Dedifferentiated amniotic fluid mesenchymal stem cell (primary cell): Measurements from ENCODE around the gene OR12D3.
A peak's percentile ranks its signal among the peaks of the same experiment; 100 is the strongest.
"Not testable (repeated sequence)": the region's sequence is repeated elsewhere in the genome, so short reads cannot be mapped to it uniquely, and the experiment has no call there.

Experiments used
- DNase-seq: peaks from one replicate; pipeline ENCODE4 v3.0.0-alpha.2; 2016; ENCODE audit errors: extremely low spot score

Gene OR12D3, protein sequence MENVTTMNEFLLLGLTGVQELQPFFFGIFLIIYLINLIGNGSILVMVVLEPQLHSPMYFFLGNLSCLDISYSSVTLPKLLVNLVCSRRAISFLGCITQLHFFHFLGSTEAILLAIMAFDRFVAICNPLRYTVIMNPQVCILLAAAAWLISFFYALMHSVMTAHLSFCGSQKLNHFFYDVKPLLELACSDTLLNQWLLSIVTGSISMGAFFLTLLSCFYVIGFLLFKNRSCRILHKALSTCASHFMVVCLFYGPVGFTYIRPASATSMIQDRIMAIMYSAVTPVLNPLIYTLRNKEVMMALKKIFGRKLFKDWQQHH

GRCh38 chr6:29375191-29375590 lies at the start of gene OR12D3:
Gene OR12D3 (minus strand): TSS chr6:29375291. CDS start chr6:29375287, 4 bp downstream.
- DNase-seq: no peak

- DNase-seq: no peak
These were observed 49.5 kb upstream of the OR12D3 start for GRCh38 chr6:29424575-29424974.

GRCh38 chr6:29424168-29424567 lies 49.1 kb upstream of the OR12D3 start:
- no peak for DNase-seq

GRCh38 chr6:29419516-29419915 lies 44.4 kb upstream of the OR12D3 start:
- peak; percentile 28 for DNase-seq

DNA sequence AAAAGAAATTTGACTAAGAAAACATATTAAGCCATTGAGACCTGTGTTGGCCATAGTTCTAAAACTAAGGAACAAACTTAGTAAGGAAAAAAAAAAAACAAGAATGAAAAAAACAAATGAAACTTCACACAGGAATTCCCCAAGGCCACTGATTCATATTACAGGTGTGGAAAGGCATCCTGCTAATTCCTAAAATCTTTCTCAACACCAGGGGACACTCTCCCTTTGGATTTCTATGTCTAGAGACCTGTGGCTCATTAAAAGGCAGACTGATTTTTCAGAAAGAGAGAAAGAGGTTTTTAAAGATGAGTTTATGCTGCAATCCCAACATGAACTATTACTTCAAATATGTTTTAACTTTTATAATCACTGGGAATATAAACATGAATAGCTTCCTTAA lies 39.5 kb upstream of the OR12D3 start, which contains the start of gene OR12D1:
Gene OR12D1, plus strand, starts transcription at position 341 of the 400 bp plus-strand sequence.
- no peak for DNase-seq

- DNase-seq: no peak
These were observed 28.7 kb upstream of the OR12D3 start for GRCh38 chr6:29403801-29404200.

- no peak for DNase-seq
These were observed 24.4 kb upstream of the OR12D3 start for GRCh38 chr6:29399525-29399924.

GRCh38 chr6:29395331-29395730 lies 20.2 kb upstream of the OR12D3 start, which contains the start of gene OR12D2:
Gene OR12D2 (plus strand): TSS chr6:29395631. CDS start chr6:29396700, 1,069 bp downstream.
- DNase-seq: no peak

DNA sequence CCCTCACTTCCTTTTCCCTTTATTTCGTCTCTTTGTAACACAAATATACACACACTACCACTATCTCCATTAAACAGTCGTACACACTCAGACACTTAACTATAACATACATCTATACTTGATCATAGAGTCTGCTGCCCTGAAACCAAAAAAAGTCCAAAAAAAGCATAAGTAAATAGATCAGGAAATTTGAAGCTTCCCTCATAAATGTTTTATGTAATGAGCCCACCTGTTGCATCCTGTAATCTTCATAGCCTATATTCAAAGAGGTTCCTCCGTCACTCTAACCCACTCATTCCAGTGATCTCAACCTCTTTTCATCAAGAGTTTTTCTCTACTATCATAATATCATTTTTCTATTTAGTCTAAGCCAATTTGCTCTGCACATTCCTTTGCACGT lies 13.4 kb upstream of the OR12D3 start:
- no peak for DNase-seq

DNA sequence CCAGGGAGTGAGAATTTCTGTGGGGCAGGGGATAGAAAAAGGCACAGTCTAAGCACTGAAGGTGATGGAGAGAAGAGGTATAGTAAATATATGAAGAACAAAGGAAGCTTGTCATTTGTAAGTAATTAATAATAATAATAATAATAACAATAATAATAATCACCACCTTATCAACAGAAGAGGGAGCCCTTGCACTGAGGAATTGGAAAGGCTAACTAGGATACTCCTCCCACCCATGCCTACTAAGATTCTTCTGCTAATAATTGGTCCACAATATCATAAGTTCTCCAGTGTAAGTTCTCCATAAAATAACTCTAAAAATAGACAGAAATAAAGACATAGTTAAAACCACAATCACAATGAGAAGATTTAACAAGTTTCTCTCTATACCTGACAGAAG lies 912 bp upstream of the OR12D3 start:
- no peak for DNase-seq

- DNase-seq: no peak
These were observed 6.3 kb downstream of the OR12D3 start, which contains the start of gene OR5V1 for GRCh38 chr6:29368765-29369164. Gene OR5V1 (minus strand): TSS chr6:29368865. CDS start chr6:29356195, 12,670 bp downstream.

DNA sequence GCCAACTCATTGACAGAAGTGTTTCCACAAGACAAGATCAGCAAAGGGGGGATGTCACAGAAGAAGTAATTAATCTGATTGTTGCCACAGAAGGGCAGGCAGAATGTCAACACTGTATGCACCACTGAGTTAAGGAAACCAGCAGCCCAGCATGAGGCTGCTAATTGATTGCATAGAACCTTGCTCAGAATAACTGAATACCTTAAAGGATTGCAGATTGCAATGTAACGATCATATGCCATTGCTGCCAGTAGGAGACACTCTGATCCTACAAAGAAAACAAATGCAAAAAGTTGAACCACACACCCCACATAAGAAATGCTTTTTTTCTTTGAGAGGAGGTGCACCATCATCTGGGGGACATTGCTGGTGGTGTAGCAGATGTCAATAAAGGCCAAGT lies 19.5 kb downstream of the OR12D3 start:
- no peak for DNase-seq

DNA sequence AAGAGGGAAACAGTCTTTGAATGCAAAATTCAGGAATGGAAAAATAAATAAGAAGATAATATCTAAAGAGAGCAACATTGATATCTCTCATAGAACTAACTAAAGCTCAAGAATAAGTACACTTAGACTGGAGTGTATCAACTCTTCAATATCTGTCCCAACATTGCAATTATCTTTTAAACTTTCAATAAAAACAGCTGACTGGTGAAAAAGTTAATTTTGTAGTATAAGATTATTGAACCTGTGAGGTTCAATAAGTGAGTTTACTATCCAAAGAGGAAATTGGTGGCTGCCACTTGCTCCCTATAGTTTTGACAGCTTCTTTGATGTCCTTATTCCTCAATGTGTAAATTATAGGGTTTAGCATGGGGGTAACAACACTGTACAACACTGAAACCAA lies 20.1 kb downstream of the OR12D3 start:
- no peak for DNase-seq

- not testable (repeated sequence) for DNase-seq
These were observed 25.7 kb downstream of the OR12D3 start for GRCh38 chr6:29349348-29349747.

- no peak for DNase-seq
These were observed 29.7 kb downstream of the OR12D3 start for GRCh38 chr6:29345380-29345779.

DNA sequence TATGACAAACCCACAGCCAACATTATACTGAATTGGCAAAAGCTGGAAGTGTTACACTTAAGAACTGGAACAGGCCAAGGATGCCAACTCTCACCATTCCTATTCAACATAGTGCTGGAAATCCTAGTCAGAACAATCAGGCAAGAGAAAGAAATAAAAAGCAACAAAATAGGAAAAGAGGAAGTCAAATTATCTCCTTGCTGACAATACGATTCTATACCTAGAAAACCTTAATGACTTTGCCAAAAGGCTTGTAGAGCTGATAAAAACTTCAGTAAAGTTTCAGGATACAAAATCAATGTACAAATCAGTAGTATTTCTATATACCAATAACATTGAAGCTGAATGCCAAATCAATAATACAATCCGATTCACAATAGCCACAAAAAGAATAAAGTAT lies 38.8 kb downstream of the OR12D3 start:
- DNase-seq: no peak

- no peak for DNase-seq
These were observed 42.4 kb downstream of the OR12D3 start for GRCh38 chr6:29332676-29333075.

DNA sequence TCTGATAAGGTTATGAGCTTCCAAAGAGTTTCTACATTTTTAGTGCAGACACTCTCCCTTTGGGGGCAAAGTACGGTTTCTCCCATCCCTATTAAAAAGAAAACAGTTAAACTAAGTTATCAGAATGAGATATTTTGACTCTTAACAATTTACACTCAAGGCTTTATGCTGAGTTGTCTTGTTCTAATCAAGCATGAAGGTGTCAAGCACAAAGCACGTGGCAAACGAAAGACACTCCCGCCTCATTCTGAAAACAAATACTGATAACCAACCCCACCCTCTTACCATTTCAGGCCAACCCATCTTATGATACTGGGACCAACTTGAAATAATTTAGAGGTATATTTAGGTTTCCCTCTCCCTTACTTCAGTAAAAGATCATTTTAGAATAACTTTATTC lies 49.3 kb downstream of the OR12D3 start:
- no peak for DNase-seq
